Measurements from ENCODE around the gene CCKAR. TPM values are rescaled to one million over a fixed set of nuclear protein-coding genes. Genes with fewer than 3 reads are reported as not detected.

Gene CCKAR
- polyA plus RNA-seq, 3 donors from 2014 or later, result not detected

- H3K4me3 Mint-ChIP-seq, result no peak overlapping the region
- peaks cover 0 to 2% (median 0%) of the 10 kb centered on the region in 3 donors for H3K27me3 Mint-ChIP-seq (ENCODE audit: low read depth in 3 of 3)
- H3K4me1 Mint-ChIP-seq, result no peaks in the 10 kb centered on the region
- no peaks in the 10 kb centered on the region for H3K9me3 Mint-ChIP-seq
- H3K36me3 Mint-ChIP-seq, result peaks cover 23 to 47% (median 28%) of the 10 kb centered on the region in 3 donors
- no peak overlapping the region for H3K27ac Mint-ChIP-seq
- no peak for DNase-seq
These were observed 56.1 kb downstream of the CCKAR start for GRCh38 chr4:26434030-26434639.

- H3K27ac Mint-ChIP-seq, result no peak overlapping the region
- H3K4me1 Mint-ChIP-seq, result no peaks in the 10 kb centered on the region
- no peak for DNase-seq
- peaks cover 0 to 2% (median 0%) of the 10 kb centered on the region in 3 donors for H3K27me3 Mint-ChIP-seq (ENCODE audit: low read depth in 3 of 3)
- H3K36me3 Mint-ChIP-seq, result peaks cover 23 to 49% (median 28%) of the 10 kb centered on the region in 3 donors
- H3K4me3 Mint-ChIP-seq, result no peak overlapping the region
- no peaks in the 10 kb centered on the region for H3K9me3 Mint-ChIP-seq
These were observed 56.7 kb downstream of the CCKAR start for GRCh38 chr4:26433556-26433955.

GRCh38 chr4:26432419-26432818 lies 57.9 kb downstream of the CCKAR start:
- no peaks in the 10 kb centered on the region for H3K9me3 Mint-ChIP-seq
- H3K27me3 Mint-ChIP-seq (ENCODE audit: low read depth in 3 of 3), result no peaks in the 10 kb centered on the region
- DNase-seq, result no peak
- no peak overlapping the region for H3K27ac Mint-ChIP-seq
- no peak overlapping the region for H3K4me3 Mint-ChIP-seq
- no peaks in the 10 kb centered on the region for H3K4me1 Mint-ChIP-seq
- peaks cover 25 to 52% (median 30%) of the 10 kb centered on the region in 3 donors for H3K36me3 Mint-ChIP-seq

GRCh38 chr4:26431461-26432180 lies 58.7 kb downstream of the CCKAR start:
- H3K4me1 Mint-ChIP-seq, result no peaks in the 10 kb centered on the region
- H3K4me3 Mint-ChIP-seq, result no peak overlapping the region
- DNase-seq, result no peak
- no peaks in the 10 kb centered on the region for H3K27me3 Mint-ChIP-seq (ENCODE audit: low read depth in 3 of 3)
- H3K36me3 Mint-ChIP-seq, result peaks cover 25 to 52% (median 36%) of the 10 kb centered on the region in 3 donors
- H3K27ac Mint-ChIP-seq, result peak overlapping the region in 1 of 6 donors; percentile 41
- no peaks in the 10 kb centered on the region for H3K9me3 Mint-ChIP-seq

Other genes with a start within 250 kb of the CCKAR start
- 10 to 100 TPM; 39.8 to 67.3 (median 55.9) TPM for gene RBPJ, start 169.5 kb downstream of the CCKAR start, polyA plus RNA-seq
- gene TBC1D19, start 93.6 kb upstream of the CCKAR start, polyA plus RNA-seq, result 1 to 10 TPM; 2.8 to 7.4 (median 7.2) TPM